ENCODE data around the gene RNF157. TPM values are rescaled to one million over a fixed set of nuclear protein-coding genes. Genes with fewer than 3 reads are reported as not detected.
"Not testable (repeated sequence)": the region's sequence is repeated elsewhere in the genome, so short reads cannot be mapped to it uniquely, and the experiment has no call there.

Gene RNF157
- total RNA-seq, 2 donors from 2014 or later: 91.9 to 100 TPM

- Mint-ChIP-seq H3K9me3 (no peaks in the 10 kb centered on the region), H3K27me3 (ENCODE audit: low read depth) (no peaks in the 10 kb centered on the region), H3K36me3 (ENCODE audit: insufficient read depth in 2 of 2) (peaks cover 2 to 5% of the 10 kb centered on the region in 2 donors), H3K27ac (peak overlapping the region; percentile 48), H3K4me1 (ENCODE audit: low read depth) (peaks cover 81% of the 10 kb centered on the region), H3K4me3 (peak overlapping the region; percentile 83 to 85)
- ATAC-seq (replicated peaks in 1 of 2) (no peak), DNase-seq (peak in 1 of 2 donors; percentile 48)
These were observed 34.0 kb upstream of the RNF157 start for GRCh38 chr17:76274112-76274956.

- peak overlapping the region; percentile 83 to 85 for H3K4me3 Mint-ChIP-seq
These were observed 33.3 kb upstream of the RNF157 start for GRCh38 chr17:76273445-76274111.

GRCh38 chr17:76272541-76273444 lies 32.5 kb upstream of the RNF157 start:
- H3K4me3 Mint-ChIP-seq: peak overlapping the region; percentile 83 to 85
- peaks cover 9 to 16% of the 10 kb centered on the region in 2 donors for H3K36me3 Mint-ChIP-seq (ENCODE audit: insufficient read depth in 2 of 2)
- peak; percentile 71 to 74 for DNase-seq
- H3K4me1 Mint-ChIP-seq (ENCODE audit: low read depth): peaks cover 86% of the 10 kb centered on the region
- H3K27ac Mint-ChIP-seq: peak overlapping the region; percentile 81
- no peaks in the 10 kb centered on the region for H3K27me3 Mint-ChIP-seq (ENCODE audit: low read depth)
- peak; percentile 19 to 22 for ATAC-seq (replicated peaks in 1 of 2)
- H3K9me3 Mint-ChIP-seq: no peaks in the 10 kb centered on the region

More at GRCh38 chr17:76273445-76274111, 33.3 kb upstream of the RNF157 start:
- no peaks in the 10 kb centered on the region for H3K9me3 Mint-ChIP-seq
- H3K36me3 Mint-ChIP-seq (ENCODE audit: insufficient read depth in 2 of 2): peaks cover 5 to 9% of the 10 kb centered on the region in 2 donors
- peak; percentile 39 to 57 for DNase-seq
- H3K27me3 Mint-ChIP-seq (ENCODE audit: low read depth): no peaks in the 10 kb centered on the region
- H3K4me1 Mint-ChIP-seq (ENCODE audit: low read depth): peaks cover 86% of the 10 kb centered on the region
- ATAC-seq (replicated peaks in 1 of 2): no peak
- H3K27ac Mint-ChIP-seq: peak overlapping the region; percentile 68

DNA sequence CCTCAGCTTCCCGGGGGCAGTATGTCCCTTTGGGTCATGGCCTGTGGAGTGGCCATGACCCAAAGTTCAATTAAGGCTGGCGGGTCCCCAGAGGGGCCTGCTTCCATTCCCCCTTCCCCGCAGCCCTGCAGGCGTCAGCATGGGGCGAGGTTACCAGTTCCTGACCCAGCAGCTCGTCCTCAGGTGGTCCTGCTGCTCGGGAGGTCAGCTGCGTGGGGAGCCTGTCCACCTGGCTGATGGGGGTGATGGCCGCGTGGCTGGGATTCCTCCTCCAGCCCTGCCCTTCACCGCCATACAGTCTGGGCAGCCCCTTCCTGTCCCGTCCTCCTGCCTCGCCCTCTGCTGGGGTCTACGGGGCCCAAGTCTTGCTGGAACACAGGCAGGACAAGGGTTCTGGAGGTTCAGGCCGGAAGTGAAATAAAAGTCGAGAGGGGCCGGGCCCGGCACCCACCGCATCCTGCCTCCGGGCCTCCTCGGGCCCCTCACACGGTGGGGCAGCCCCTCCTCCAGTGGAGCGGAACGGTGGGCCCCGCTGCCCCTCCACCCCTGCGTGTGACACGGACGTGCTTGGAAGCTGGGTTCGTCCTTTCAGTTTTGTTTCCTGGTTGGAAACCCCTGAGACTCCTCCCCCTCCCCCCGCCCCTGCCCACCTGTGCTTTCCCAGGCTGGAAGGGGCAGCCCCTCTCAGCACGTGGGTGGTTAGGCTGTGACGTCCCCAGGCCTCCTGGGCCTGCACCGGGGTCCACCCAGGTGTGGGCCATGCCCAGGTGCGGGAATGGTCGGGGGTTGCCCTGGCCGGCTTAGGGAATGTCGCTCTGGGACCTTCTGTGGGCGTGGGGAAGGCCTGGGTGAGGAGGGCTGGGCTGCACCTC lies 31.6 kb upstream of the RNF157 start:
- DNase-seq: peak; percentile 90 to 91
- Mint-ChIP-seq H3K4me3 (peak overlapping the region; percentile 83 to 85), H3K36me3 (ENCODE audit: insufficient read depth in 2 of 2) (peaks cover 15 to 23% of the 10 kb centered on the region in 2 donors), H3K9me3 (no peaks in the 10 kb centered on the region), H3K27ac (peak overlapping the region; percentile 89), H3K27me3 (ENCODE audit: low read depth) (no peaks in the 10 kb centered on the region), H3K4me1 (ENCODE audit: low read depth) (peaks cover 81% of the 10 kb centered on the region)
- peak; percentile 57 to 62 for ATAC-seq (replicated peaks in 1 of 2)

- no peaks in the 10 kb centered on the region for H3K9me3 Mint-ChIP-seq
- ATAC-seq (replicated peaks in 1 of 2): peak; percentile 0 to 2
- peak overlapping the region; percentile 89 for H3K27ac Mint-ChIP-seq
- H3K4me3 Mint-ChIP-seq: peak overlapping the region; percentile 83 to 85
- no peaks in the 10 kb centered on the region for H3K27me3 Mint-ChIP-seq (ENCODE audit: low read depth)
- H3K4me1 Mint-ChIP-seq (ENCODE audit: low read depth): peaks cover 72% of the 10 kb centered on the region
- H3K36me3 Mint-ChIP-seq (ENCODE audit: insufficient read depth in 2 of 2): peaks cover 19 to 26% of the 10 kb centered on the region in 2 donors
- DNase-seq: peak; percentile 57 to 66
These were observed 30.7 kb upstream of the RNF157 start for GRCh38 chr17:76270770-76271668.

DNA sequence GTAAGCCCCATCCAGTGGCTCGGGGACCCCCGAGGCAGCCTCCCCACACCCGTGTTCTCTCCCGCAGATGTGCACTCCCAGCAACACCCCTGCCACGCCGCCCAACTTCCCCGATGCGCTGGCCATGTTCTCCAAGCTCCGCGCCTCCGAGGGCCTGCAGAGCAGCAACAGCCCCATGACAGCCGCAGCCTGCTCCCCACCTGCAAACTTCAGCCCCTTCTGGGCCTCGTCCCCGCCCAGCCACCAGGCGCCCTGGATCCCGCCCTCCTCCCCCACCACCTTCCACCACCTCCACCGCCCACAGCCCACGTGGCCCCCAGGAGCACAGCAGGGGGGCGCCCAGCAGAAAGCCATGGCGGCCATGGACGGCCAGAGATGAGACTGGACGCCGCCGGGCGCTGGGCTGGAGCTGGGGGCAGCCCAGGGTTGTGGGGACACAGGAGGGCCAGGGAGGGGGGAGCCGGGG lies 29.9 kb upstream of the RNF157 start:
- DNase-seq: peak; percentile 51 to 52
- peaks cover 66% of the 10 kb centered on the region for H3K4me1 Mint-ChIP-seq (ENCODE audit: low read depth)
- ATAC-seq (replicated peaks in 1 of 2): no peak

GRCh38 chr17:76268991-76269981 lies 29.0 kb upstream of the RNF157 start:
- peaks cover 65% of the 10 kb centered on the region for H3K4me1 Mint-ChIP-seq (ENCODE audit: low read depth)

More for the DNA sequence above, 29.9 kb upstream of the RNF157 start:
- Mint-ChIP-seq H3K36me3 (ENCODE audit: insufficient read depth in 2 of 2) (peaks cover 21 to 28% of the 10 kb centered on the region in 2 donors), H3K4me3 (peak overlapping the region; percentile 90 to 97), H3K27me3 (ENCODE audit: low read depth) (no peaks in the 10 kb centered on the region), H3K27ac (peak overlapping the region; percentile 96), H3K9me3 (no peaks in the 10 kb centered on the region)

DNA sequence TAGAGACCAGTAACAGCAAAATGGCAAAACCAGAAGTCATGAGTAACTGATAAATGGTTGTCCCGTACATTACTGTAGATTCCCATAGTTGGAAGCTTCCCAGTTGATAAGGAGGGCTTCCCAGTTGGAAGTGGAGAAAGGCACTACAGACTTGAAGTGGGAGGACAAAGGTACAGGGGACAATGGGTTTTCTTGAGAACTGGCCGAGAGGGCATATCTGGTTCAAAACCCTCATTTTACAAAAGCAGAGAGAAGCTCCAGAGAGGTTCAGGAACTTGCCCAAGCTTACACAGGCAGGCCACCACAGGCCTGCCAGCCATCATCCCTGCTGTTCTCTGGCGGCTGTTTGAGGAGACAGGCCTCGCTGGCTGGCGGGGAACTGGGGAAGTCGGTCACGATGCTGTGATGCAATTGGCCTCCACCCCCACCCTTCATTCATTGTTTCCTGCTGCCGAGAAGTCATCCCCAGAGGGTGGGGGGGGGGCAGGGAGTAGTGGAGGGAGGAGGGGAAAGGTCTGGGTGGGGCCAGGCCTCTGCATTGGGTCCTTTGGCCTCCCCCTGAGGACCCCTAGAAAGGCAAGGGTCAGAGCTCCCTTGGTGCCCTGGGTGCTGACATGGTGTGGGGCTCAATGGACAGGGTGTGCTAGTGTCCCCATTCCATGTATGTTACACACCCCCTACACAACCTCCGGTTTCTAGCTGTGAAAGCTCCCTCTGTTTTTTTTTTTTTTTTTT lies 27.9 kb upstream of the RNF157 start:
- Mint-ChIP-seq H3K27ac (peak overlapping the region; percentile 96), H3K9me3 (no peaks in the 10 kb centered on the region), H3K36me3 (ENCODE audit: insufficient read depth in 2 of 2) (peaks cover 21 to 28% of the 10 kb centered on the region in 2 donors), H3K4me3 (peak overlapping the region; percentile 90 to 97), H3K4me1 (ENCODE audit: low read depth) (peaks cover 65% of the 10 kb centered on the region), H3K27me3 (ENCODE audit: low read depth) (no peaks in the 10 kb centered on the region)
- DNase-seq (peak; percentile 81), ATAC-seq (replicated peaks in 1 of 2) (peak; percentile 3 to 9)

More at GRCh38 chr17:76268991-76269981, 29.0 kb upstream of the RNF157 start:
- Mint-ChIP-seq H3K36me3 (ENCODE audit: insufficient read depth in 2 of 2) (peaks cover 21 to 28% of the 10 kb centered on the region in 2 donors), H3K27me3 (ENCODE audit: low read depth) (no peaks in the 10 kb centered on the region), H3K4me3 (peak overlapping the region; percentile 90 to 97), H3K27ac (peak overlapping the region; percentile 96), H3K9me3 (no peaks in the 10 kb centered on the region)
- DNase-seq: peak in 1 of 2 donors; percentile 36
- ATAC-seq (replicated peaks in 1 of 2): no peak

GRCh38 chr17:76267581-76268001 lies 27.3 kb upstream of the RNF157 start:
- peaks cover 21 to 28% of the 10 kb centered on the region in 2 donors for H3K36me3 Mint-ChIP-seq (ENCODE audit: insufficient read depth in 2 of 2)
- not testable (repeated sequence) for H3K9me3 Mint-ChIP-seq; H3K27me3 Mint-ChIP-seq (ENCODE audit: low read depth); ATAC-seq (replicated peaks in 1 of 2); DNase-seq
- peak overlapping the region; percentile 96 for H3K27ac Mint-ChIP-seq
- peak overlapping the region; percentile 90 to 97 for H3K4me3 Mint-ChIP-seq
- H3K4me1 Mint-ChIP-seq (ENCODE audit: low read depth): peaks cover 65% of the 10 kb centered on the region
